Right renal cortex interstitium (tissue), 3 donors: Measurements from ENCODE around the gene EPB42. TPM values are rescaled to one million over a fixed set of nuclear protein-coding genes. Genes with fewer than 3 reads are reported as not detected.
"Not testable (repeated sequence)": the region's sequence is repeated elsewhere in the genome, so short reads cannot be mapped to it uniquely, and the experiment has no call there.

Source experiments
- DNase-seq, 3 donors: peaks; one replicate each; pipeline ENCODE4 v3.0.0-alpha.2; 2013; ENCODE audit warnings: low read depth in 3 of 3, low spot score in 2 of 3
- polyA plus RNA-seq, 3 donors: library from polyadenylated mRNA; unstranded; fragments of 120-200 nt; gene quantifications; one replicate each; pipeline ENCODE4 v1.2.1, GENCODE V29; 2013; ENCODE audit not compliant: insufficient read length in 3 of 3

The EPB42 gene
- polyA plus RNA-seq, 3 donors: 1.3 to 1.8 (median 1.3) TPM

GRCh38 chr15:43189296-43189695 lies 31.5 kb downstream of the EPB42 start:
- DNase-seq: no peak

GRCh38 chr15:43187544-43188155 lies 33.2 kb downstream of the EPB42 start:
- DNase-seq: peak in 1 of 3 donors; percentile 9

GRCh38 chr15:43186003-43186353 lies 34.8 kb downstream of the EPB42 start:
- DNase-seq: peak in 1 of 3 donors; percentile 8

GRCh38 chr15:43185157-43186002 lies 35.4 kb downstream of the EPB42 start, which contains the start of gene CCNDBP1:
CCNDBP1 (plus strand) TSS chr15:43185403; CDS start chr15:43185499, 96 bp downstream.
- peak; percentile 23 to 55 (median 31) for DNase-seq

GRCh38 chr15:43184407-43185124 lies 36.3 kb downstream of the EPB42 start:
- no peak for DNase-seq

- DNase-seq: no peak
Measured at GRCh38 chr15:43183270-43183669, 37.5 kb downstream of the EPB42 start.

GRCh38 chr15:43177147-43177546 lies 43.7 kb downstream of the EPB42 start:
- not testable (repeated sequence) for DNase-seq

- not testable (repeated sequence) for DNase-seq
Measured at GRCh38 chr15:43175656-43176309, 45.0 kb downstream of the EPB42 start.

GRCh38 chr15:43169888-43170287 lies 50.9 kb downstream of the EPB42 start:
- DNase-seq: no peak

- no peak for DNase-seq
Measured at GRCh38 chr15:43168192-43169107, 52.4 kb downstream of the EPB42 start.

- not testable (repeated sequence) for DNase-seq
Measured at GRCh38 chr15:43167261-43167660, 53.6 kb downstream of the EPB42 start.

GRCh38 chr15:43165801-43166325 lies 55.0 kb downstream of the EPB42 start:
- DNase-seq: no peak

- no peak for DNase-seq
Measured at GRCh38 chr15:43153269-43153668, 67.5 kb downstream of the EPB42 start.

GRCh38 chr15:43151688-43152087 lies 69.1 kb downstream of the EPB42 start:
- no peak for DNase-seq

- no peak for DNase-seq
Measured at GRCh38 chr15:43150191-43150929, 70.5 kb downstream of the EPB42 start.
